K562 (cell line): ENCODE results near the gene USP49. TPM values are rescaled to one million over a fixed set of nuclear protein-coding genes. Genes with fewer than 3 reads are reported as not detected.

ENCODE experiments used
- ATAC-seq: fragments of 200-7000 bp; cut with Tn5 transposase; 3 replicates; pipeline ENCODE4 v1.9.1; 2020; ENCODE audit warnings: moderate library complexity
- BruUV-seq: library from RNA; stranded (reverse); fragments of 400-500 nt; replicated peaks from 2 replicates; lab custom pipeline; 2021; lab: Mats Ljungman, UMichigan
- CTCF ChIA-PET: fragments of 300-600 bp; formaldehyde crosslinking; extraction: SDS; loops from one replicate; lab custom pipeline; 2021; ENCODE audit warnings: low intra/inter-chr PET ratio; lab: Yijun Ruan, JAX
- POLR2A ChIA-PET: fragments of 300-600, 350-650 bp; sonication (Branson Sonifier 250); formaldehyde crosslinking; extraction: SDS; loops from one replicate; lab custom pipeline; 2021; ENCODE audit warnings: antibody characterized with exemption, inconsistent platforms; lab: Yijun Ruan, JAX
- DNase-seq, 4 experiments: peaks; one replicate each; pipeline versions ENCODE4 v3.0.0 to v3.0.0-alpha.2; 2011 to 2018; ENCODE audit warnings: low spot score in 3 of 4, mixed read lengths in 3 of 4; ENCODE audit errors: extremely low read depth in 1 of 4
- FAIRE-seq: peaks from 2 replicates; lab custom pipeline; 2011; peaks lifted over from hg19 to GRCh38; lab: Jason Lieb, UNC
- H2AFZ ChIP-seq: 2 replicates; pipeline ENCODE4 v1.6.0; 2011; ENCODE audit warnings: low read depth, low read length, control low read depth, inconsistent platforms
- H3K27ac ChIP-seq: fragments of 200-600 bp; 3 replicates; pipeline ENCODE4 v1.8.0; 2011; ENCODE audit warnings: low read depth, mild to moderate bottlenecking, control low read depth, inconsistent platforms, low read length, moderate library complexity, mixed read lengths; ENCODE audit errors: extremely low read depth
- H3K27me3 ChIP-seq, 2 experiments: fragments of 300-600 bp in 1 of 2; 2 replicates in 1 of 2; 3 replicates in 1 of 2; pipeline versions ENCODE4 v1.6.0 to v1.8.0; 2011; ENCODE audit warnings: inconsistent platforms in 2 of 2, low read length in 2 of 2, mild to moderate bottlenecking in 1 of 2, mixed read lengths in 1 of 2, moderate library complexity in 1 of 2; ENCODE audit not compliant: control insufficient read depth in 2 of 2, insufficient read depth in 2 of 2
- H3K36me3 ChIP-seq: fragments of 300-600 bp; 3 replicates; pipeline ENCODE4 v1.8.0; 2011; ENCODE audit warnings: mild to moderate bottlenecking, low read length, inconsistent platforms; ENCODE audit not compliant: control insufficient read depth, insufficient read depth
- H3K4me1 ChIP-seq, 2 experiments: fragments of 200-600 bp in 1 of 2; replicated peaks in 1 of 2; 2 replicates in 1 of 2; 3 replicates in 1 of 2; pipeline versions ENCODE4 v1.5.1 to v1.8.0; 2011; ENCODE audit warnings: inconsistent platforms in 2 of 2, low read length in 2 of 2, mild to moderate bottlenecking in 1 of 2, mixed read lengths in 1 of 2, moderate library complexity in 1 of 2; ENCODE audit not compliant: control insufficient read depth in 2 of 2, insufficient read depth in 2 of 2
- H3K4me2 ChIP-seq: 2 replicates; pipeline ENCODE4 v1.6.1; 2011; ENCODE audit warnings: low read length, control low read depth, inconsistent platforms, mixed read lengths; ENCODE audit not compliant: insufficient read depth
- H3K4me3 ChIP-seq: fragments of 200-600 bp; sonication (generic), shearing (Covaris generic); 2 replicates; pipeline ENCODE4 v1.5.1; 2016; ENCODE audit warnings: control low read depth, inconsistent platforms
- H3K79me2 ChIP-seq: fragments of 200-600 bp; 3 replicates; pipeline ENCODE4 v1.8.0; 2011; ENCODE audit warnings: low read length, inconsistent platforms; ENCODE audit not compliant: control insufficient read depth, insufficient read depth
- H3K9ac ChIP-seq, 2 experiments: 2 replicates each; pipeline versions ENCODE4 v1.6.0 to v1.6.1; 2011; ENCODE audit warnings: low read depth in 2 of 2, low read length in 2 of 2, control low read depth in 1 of 2, inconsistent platforms in 1 of 2, mild to moderate bottlenecking in 1 of 2, mixed read lengths in 1 of 2; ENCODE audit not compliant: insufficient read depth in 1 of 2
- H3K9me1 ChIP-seq: one replicate; pipeline ENCODE4 v1.6.0; 2011; ENCODE audit warnings: inconsistent platforms, mild to moderate bottlenecking, low read length, moderate library complexity; ENCODE audit not compliant: control insufficient read depth, insufficient read depth
- H3K9me3 ChIP-seq: replicated peaks from 2 replicates; pipeline ENCODE4 v1.5.1; 2011; ENCODE audit warnings: low read depth, low read length, inconsistent platforms; ENCODE audit not compliant: control insufficient read depth, insufficient read depth
- H4K20me1 ChIP-seq: replicated peaks from 2 replicates; pipeline ENCODE4 v1.6.1; 2011; ENCODE audit warnings: low read length, inconsistent platforms, mixed read lengths; ENCODE audit not compliant: control insufficient read depth, insufficient read depth
- ARID1B ChIP-seq: fragments of 450-650 bp; IDR thresholded peaks from 2 replicates; pipeline ENCODE4 v1.6.1; 2016; ENCODE audit warnings: antibody characterized with exemption, mild to moderate bottlenecking, inconsistent platforms
- FUS ChIP-seq: fragments of 200-400 bp; formaldehyde crosslinking; optimal IDR thresholded peaks from 2 replicates; pipeline ENCODE3; 2017; ENCODE audit warnings: low read depth, low read length
- PYGO2 ChIP-seq: fragments of 450-650 bp; IDR thresholded peaks from 2 replicates; pipeline ENCODE4 v1.6.1; 2016; ENCODE audit warnings: mild to moderate bottlenecking, missing genetic modification characterization, moderate library complexity, missing compliant biosample characterization
- RBFOX2 ChIP-seq: fragments of 200-400 bp; formaldehyde crosslinking; IDR thresholded peaks from 2 replicates; pipeline ENCODE4 v1.6.1; 2017; ENCODE audit warnings: low read depth, mild to moderate bottlenecking, low read length, moderate library complexity
- TAF1 ChIP-seq: IDR thresholded peaks from 2 replicates; pipeline ENCODE4 v1.6.1; 2011; ENCODE audit warnings: mild to moderate bottlenecking, low read length, moderate library complexity; ENCODE audit not compliant: insufficient read depth, control insufficient read depth, severe bottlenecking; ENCODE audit errors: extremely low read depth
- TEAD1 ChIP-seq, 2 experiments: fragments of 450-650 bp in 1 of 2; sonication (generic) in 1 of 2; formaldehyde crosslinking; IDR thresholded peaks; 2 replicates each; pipeline versions ENCODE4 v1.4.0 to v1.8.0; 2020 to 2022; ENCODE audit warnings: mild to moderate bottlenecking in 2 of 2, missing genetic modification reagents in 1 of 2
- ZKSCAN1 ChIP-seq: fragments of 150-350 bp; IDR thresholded peaks from 2 replicates; pipeline ENCODE4 v1.6.1; 2016; ENCODE audit warnings: low read depth, low read length
- ZNF668 ChIP-seq: fragments of 250-450 bp; sonication (Bioruptor Pico); IDR thresholded peaks from 2 replicates; pipeline ENCODE4 v1.8.0; 2022; ENCODE audit warnings: mild to moderate bottlenecking, inconsistent platforms
- WGBS: fragments of 100-300 bp; shearing (Covaris generic); methylation state at CpG from one replicate; pipeline ENCODE4 v1.1.6; 2016; ENCODE audit warnings: low coverage, mixed read lengths; ENCODE audit not compliant: insufficient coverage; ENCODE audit errors: missing lambda C conversion rate; 5-methylcytosine and 5-hydroxymethylcytosine counted together
- in situ Hi-C: fragments of 300-500 bp; cut with MboI; formaldehyde crosslinking; loops from 4 replicates; pipeline ENCODE4 v1.15.0; 2018; ENCODE audit warnings: inconsistent platforms, mixed read lengths
- intact Hi-C: fragments of 100-400 bp; cut with micrococcal nuclease; formaldehyde crosslinking; loops from 2 replicates; pipeline ENCODE4 v1.14.2; 2022
- polyA plus RNA-seq, 8 experiments: library from polyadenylated mRNA; depleted of rRNA in 4 of 8; stranded (reverse) in 5 of 8; unstranded in 3 of 8; fragments of >200 nt; fragmentation: Nextera tagmentation in 2 of 8; fragmentation: Illumina TruSeq in 1 of 8; extraction: Ambion mirVana in 2 of 8; extraction: Trizol in 1 of 8; gene quantifications; 2 replicates each; pipeline versions ENCODE4 v1.2.1 to v1.2.3, GENCODE V29; 2011 to 2014; ENCODE audit warnings: inconsistent platforms in 1 of 8, missing spikeins in 1 of 8
- total RNA-seq, 7 experiments: library from RNA; depleted of rRNA in 6 of 7; stranded (reverse); fragments of >200 nt in 6 of 7; fragmentation: Illumina TruSeq in 2 of 7; extraction: Trizol in 2 of 7; gene quantifications; 2 replicates each; pipeline versions ENCODE4 v1.2.1 to v1.2.3, GENCODE V29; 2011 to 2021; ENCODE audit warnings: low replicate concordance in 1 of 7
- TF ChIP-seq, protein P1 (sequence below): IDR thresholded peaks from 2 replicates; pipeline ENCODE4 v1.6.1; 2011; ENCODE audit not compliant: insufficient read length; ENCODE audit errors: extremely low read depth
- TF ChIP-seq, protein P2 (sequence below): fragments of 250-450 bp; sonication (Bioruptor Pico); IDR thresholded peaks from 2 replicates; pipeline ENCODE4 v1.8.0; 2021; ENCODE audit warnings: moderate library complexity, mild to moderate bottlenecking, inconsistent platforms

The USP49 gene
- total and polyA plus RNA-seq, 9 of the 15 experiments (the other 6 are each of a cell fraction or from before 2014, with no cell fraction given) = 1.0 to 9.9 (median 6.5) TPM

DNA sequence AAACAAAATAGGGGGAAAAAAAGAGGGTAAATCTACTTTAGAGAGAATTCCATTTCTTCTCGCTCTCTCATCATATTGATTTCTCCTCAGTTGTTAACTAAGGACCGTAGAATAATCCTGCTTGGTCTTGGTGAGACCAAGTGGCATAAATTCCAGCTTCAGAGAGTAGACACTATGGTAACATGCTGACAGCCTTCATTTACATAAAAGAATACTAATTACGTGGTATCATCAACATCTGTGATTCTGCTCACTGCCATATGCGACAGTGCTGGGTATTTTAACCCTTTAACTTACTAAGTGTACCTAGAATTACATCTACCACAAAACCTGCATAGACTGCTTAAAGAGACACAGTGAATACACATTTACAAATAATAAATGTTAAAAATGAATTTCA, 80.5 kb downstream of the USP49 start:
- Histone ChIP-seq H3K9me1 (no peaks in the 10 kb centered on the region), H2AFZ (no peak overlapping the region), H3K36me3 (no peaks in the 10 kb centered on the region), H3K4me2 (no peak overlapping the region), H3K4me3 (no peak overlapping the region), H4K20me1 (no peaks in the 10 kb centered on the region), H3K27me3 (no peaks in the 10 kb centered on the region), H3K79me2 (no peaks in the 10 kb centered on the region; the same call in 2 of the 3 replicates), H3K4me1 (peaks cover 0 to 20% of the 10 kb centered on the region in 2 experiments; a peak in 3 of 5 replicates), H3K9ac (no peak overlapping the region), H3K9me3 (no peaks in the 10 kb centered on the region), H3K27ac (no peak overlapping the region)
- intact Hi-C loops = no loop called here
- POLR2A ChIA-PET = interaction anchor here (1.5 kb wide), 1 partner anchor 17 kb away, joined by 4 read pairs; no protein-coding TSS in a partner anchor
- WGBS = 62% methylated on average over 4 of the region's 4 CpGs
- CTCF ChIA-PET = no interaction called here
- in situ Hi-C loops = no loop called here
- DNase-seq = no peak
- no peak for FAIRE-seq
- BruUV-seq = no TSS peak
- TF ChIP-seq FUS = no peak
- no peak for TF ChIP-seq ZKSCAN1
- no peak for TF ChIP-seq TEAD1 (CRISPR knock-in tag; IDR thresholded peaks at IDR 0.05)
- TF ChIP-seq PYGO2 (tag) = no peak
- TF ChIP-seq, protein P1, sequence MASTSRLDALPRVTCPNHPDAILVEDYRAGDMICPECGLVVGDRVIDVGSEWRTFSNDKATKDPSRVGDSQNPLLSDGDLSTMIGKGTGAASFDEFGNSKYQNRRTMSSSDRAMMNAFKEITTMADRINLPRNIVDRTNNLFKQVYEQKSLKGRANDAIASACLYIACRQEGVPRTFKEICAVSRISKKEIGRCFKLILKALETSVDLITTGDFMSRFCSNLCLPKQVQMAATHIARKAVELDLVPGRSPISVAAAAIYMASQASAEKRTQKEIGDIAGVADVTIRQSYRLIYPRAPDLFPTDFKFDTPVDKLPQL = no peak
- no peak for TF ChIP-seq TAF1
- TF ChIP-seq RBFOX2 = no peak
- TF ChIP-seq ARID1B = no peak
- TF ChIP-seq, protein P2, sequence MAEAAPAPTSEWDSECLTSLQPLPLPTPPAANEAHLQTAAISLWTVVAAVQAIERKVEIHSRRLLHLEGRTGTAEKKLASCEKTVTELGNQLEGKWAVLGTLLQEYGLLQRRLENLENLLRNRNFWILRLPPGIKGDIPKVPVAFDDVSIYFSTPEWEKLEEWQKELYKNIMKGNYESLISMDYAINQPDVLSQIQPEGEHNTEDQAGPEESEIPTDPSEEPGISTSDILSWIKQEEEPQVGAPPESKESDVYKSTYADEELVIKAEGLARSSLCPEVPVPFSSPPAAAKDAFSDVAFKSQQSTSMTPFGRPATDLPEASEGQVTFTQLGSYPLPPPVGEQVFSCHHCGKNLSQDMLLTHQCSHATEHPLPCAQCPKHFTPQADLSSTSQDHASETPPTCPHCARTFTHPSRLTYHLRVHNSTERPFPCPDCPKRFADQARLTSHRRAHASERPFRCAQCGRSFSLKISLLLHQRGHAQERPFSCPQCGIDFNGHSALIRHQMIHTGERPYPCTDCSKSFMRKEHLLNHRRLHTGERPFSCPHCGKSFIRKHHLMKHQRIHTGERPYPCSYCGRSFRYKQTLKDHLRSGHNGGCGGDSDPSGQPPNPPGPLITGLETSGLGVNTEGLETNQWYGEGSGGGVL (CRISPR knock-in tag) = no peak
- TF ChIP-seq ZNF668 (CRISPR knock-in tag) = no peak
- ATAC-seq = no peak
